ENCODE measurements around the gene ZNF865.

The ZNF865 gene

GRCh38 chr19:55586976-55587668, 18.3 kb upstream of the ZNF865 start:
- DNase-seq = peak; percentile 85

GRCh38 chr19:55588738-55589137, 16.7 kb upstream of the ZNF865 start:
- no peak for DNase-seq

- no peak for DNase-seq
Observed at GRCh38 chr19:55590109-55590508, 15.3 kb upstream of the ZNF865 start.

GRCh38 chr19:55590617-55591016, 14.8 kb upstream of the ZNF865 start:
- no peak for DNase-seq

- DNase-seq = no peak
Observed at GRCh38 chr19:55591555-55591954, 13.9 kb upstream of the ZNF865 start.

GRCh38 chr19:55592391-55593090, 12.9 kb upstream of the ZNF865 start:
- DNase-seq = no peak

GRCh38 chr19:55593096-55593772, 12.2 kb upstream of the ZNF865 start:
- DNase-seq = no peak

GRCh38 chr19:55594996-55595545, 10.4 kb upstream of the ZNF865 start:
- DNase-seq = no peak

GRCh38 chr19:55596304-55596703, 9.1 kb upstream of the ZNF865 start:
- DNase-seq = no peak

- no peak for DNase-seq
Observed at GRCh38 chr19:55597501-55597921, 7.9 kb upstream of the ZNF865 start.

- no peak for DNase-seq
Observed at GRCh38 chr19:55598034-55598433, 7.4 kb upstream of the ZNF865 start.

- peak; percentile 95 for DNase-seq
Observed at GRCh38 chr19:55598719-55599467, 6.6 kb upstream of the ZNF865 start.

- DNase-seq = peak; percentile 99
Observed at GRCh38 chr19:55599468-55599841, 6.0 kb upstream of the ZNF865 start, which contains the start of gene FIZ1. Gene FIZ1 (minus strand): TSS chr19:55599517. CDS start chr19:55597865, 1,652 bp downstream.

- peak; percentile 89 for DNase-seq
Observed at GRCh38 chr19:55599842-55600661, 5.4 kb upstream of the ZNF865 start, which contains the start of gene ZNF524. Gene ZNF524 (plus strand): TSS chr19:55600288. CDS start chr19:55602113, 1,825 bp downstream.

GRCh38 chr19:55600662-55601028, 4.8 kb upstream of the ZNF865 start:
- DNase-seq = no peak

- DNase-seq = no peak
Observed at GRCh38 chr19:55601084-55601483, 4.4 kb upstream of the ZNF865 start.

- DNase-seq = no peak
Observed at GRCh38 chr19:55602104-55603001, 3.1 kb upstream of the ZNF865 start.

GRCh38 chr19:55603115-55603514, 2.3 kb upstream of the ZNF865 start:
- no peak for DNase-seq

- DNase-seq = no peak
Observed at GRCh38 chr19:55603581-55604292, 1.7 kb upstream of the ZNF865 start.

- peak; percentile 96 for DNase-seq
Observed at GRCh38 chr19:55605207-55605636, 225 bp upstream of the ZNF865 start.
